GM18505 (cell line): ENCODE measurements around the gene FBXL3.

Experiments
- ATAC-seq: cut with Tn5 transposase; IDR thresholded peaks from one replicate; pipeline ENCODE4 v1.9.1; 2021; ENCODE audit not compliant: unreplicated experiment
- POLR2A ChIP-seq: IDR thresholded peaks from 4 replicates; pipeline ENCODE4 v1.6.1; 2011; ENCODE audit warnings: borderline replicate concordance; ENCODE audit not compliant: insufficient read depth, insufficient read length; ENCODE audit errors: extremely low read depth

The FBXL3 gene

GRCh38 chr13:77038907-77039480 is 12.0 kb upstream of the FBXL3 start:
- no peak for ATAC-seq
- no peak for TF ChIP-seq POLR2A

- no peak for ATAC-seq
- TF ChIP-seq POLR2A = no peak
Observed at GRCh38 chr13:77036279-77036678, 9.3 kb upstream of the FBXL3 start.

- no peak for TF ChIP-seq POLR2A
Observed at GRCh38 chr13:77034881-77035280, 7.9 kb upstream of the FBXL3 start.

GRCh38 chr13:77033717-77034302 is 6.9 kb upstream of the FBXL3 start:
- ATAC-seq = no peak
- no peak for TF ChIP-seq POLR2A

More at GRCh38 chr13:77034881-77035280, 7.9 kb upstream of the FBXL3 start:
- no peak for ATAC-seq

- ATAC-seq = no peak
- TF ChIP-seq POLR2A = no peak
Observed at GRCh38 chr13:77031656-77032243, 4.8 kb upstream of the FBXL3 start.

GRCh38 chr13:77029436-77029835 is 2.5 kb upstream of the FBXL3 start:
- TF ChIP-seq POLR2A = no peak
- no peak for ATAC-seq

GRCh38 chr13:77028202-77028601 is 1.2 kb upstream of the FBXL3 start:
- TF ChIP-seq POLR2A = no peak
- ATAC-seq = no peak

- no peak for TF ChIP-seq POLR2A
- peak; percentile 64 for ATAC-seq
Observed at GRCh38 chr13:77026255-77026860, 601 bp downstream of the FBXL3 start.

GRCh38 chr13:77022341-77022740 is 4.6 kb downstream of the FBXL3 start:
- no peak for TF ChIP-seq POLR2A
- ATAC-seq = no peak

- TF ChIP-seq POLR2A = no peak
- no peak for ATAC-seq
Observed at GRCh38 chr13:77019756-77020155, 7.2 kb downstream of the FBXL3 start.

- ATAC-seq = no peak
- TF ChIP-seq POLR2A = no peak
Observed at GRCh38 chr13:77016888-77017623, 9.9 kb downstream of the FBXL3 start.

GRCh38 chr13:77016251-77016812 is 10.6 kb downstream of the FBXL3 start:
- no peak for ATAC-seq

More at GRCh38 chr13:77016251-77016812, 10.6 kb downstream of the FBXL3 start:
- TF ChIP-seq POLR2A = no peak
